Stimulated activated CD4-positive, alpha-beta T cell treated with anti-CD3 and anti-CD28 coated beads, Interleukin-4, amount 100 ng/mL, for 48 hours (primary cell): ENCODE data around the gene COPZ1.
"Not testable (repeated sequence)": the region's sequence is repeated elsewhere in the genome, so short reads cannot be mapped to it uniquely, and the experiment has no call there.

ENCODE experiments used
- DNase-seq, 2 donors: peaks; one replicate each; pipeline ENCODE4 v3.0.0-alpha.2; 2020; ENCODE audit warnings: low read depth in 2 of 2

COPZ1 gene

DNA sequence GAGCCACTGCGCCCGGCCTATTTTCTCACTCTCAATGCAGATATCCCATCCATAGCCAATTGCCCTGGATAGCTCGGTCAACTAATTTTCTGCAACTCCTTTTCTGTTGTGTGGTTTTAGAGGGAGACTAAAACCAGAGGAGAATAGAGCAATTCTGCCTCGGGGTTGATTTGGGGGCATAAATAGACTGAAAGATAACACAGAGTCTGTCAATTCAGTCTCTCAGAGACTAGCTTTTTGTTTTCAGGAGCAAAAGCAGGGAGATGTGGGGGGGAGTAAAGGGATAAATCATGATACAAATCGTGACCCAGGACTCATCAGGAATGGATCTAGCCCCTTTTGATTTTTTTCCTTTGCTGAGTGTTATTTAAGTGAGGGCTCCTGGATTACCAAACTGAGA is 6.5 kb downstream of the COPZ1 start:
- no peak for DNase-seq

DNA sequence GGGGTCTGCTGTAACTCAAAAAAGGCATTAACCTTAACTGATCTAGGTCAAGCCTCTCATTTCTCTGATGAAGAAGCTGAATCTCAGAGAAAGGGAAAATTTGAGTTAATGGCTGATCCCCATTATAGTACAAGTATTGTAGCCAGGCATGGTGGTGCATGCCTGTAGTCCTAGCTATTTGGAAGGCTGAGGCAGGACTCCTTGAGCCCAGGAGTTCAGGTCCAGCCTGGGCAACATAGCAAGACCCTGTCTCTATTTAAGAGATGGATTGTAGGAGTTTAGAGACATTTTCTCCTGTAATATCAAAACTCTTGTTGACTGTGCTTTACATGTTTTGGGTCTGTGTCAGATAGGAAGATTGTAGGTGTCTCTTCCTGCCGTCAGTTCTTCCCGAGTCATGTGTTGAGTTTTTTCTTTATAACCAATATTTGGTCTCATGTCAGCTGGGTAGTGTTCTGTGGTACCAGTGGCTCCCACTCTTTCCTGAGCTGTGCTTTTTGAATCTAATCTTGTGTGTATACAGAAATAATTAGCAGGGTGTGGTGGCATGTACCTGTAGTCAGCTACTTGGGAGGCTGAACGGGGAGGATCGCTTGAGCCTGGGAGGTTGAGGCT is 8.6 kb downstream of the COPZ1 start:
- no peak for DNase-seq

- no peak for DNase-seq
Measured at GRCh38 chr12:54337280-54337842, 12.4 kb downstream of the COPZ1 start.

DNA sequence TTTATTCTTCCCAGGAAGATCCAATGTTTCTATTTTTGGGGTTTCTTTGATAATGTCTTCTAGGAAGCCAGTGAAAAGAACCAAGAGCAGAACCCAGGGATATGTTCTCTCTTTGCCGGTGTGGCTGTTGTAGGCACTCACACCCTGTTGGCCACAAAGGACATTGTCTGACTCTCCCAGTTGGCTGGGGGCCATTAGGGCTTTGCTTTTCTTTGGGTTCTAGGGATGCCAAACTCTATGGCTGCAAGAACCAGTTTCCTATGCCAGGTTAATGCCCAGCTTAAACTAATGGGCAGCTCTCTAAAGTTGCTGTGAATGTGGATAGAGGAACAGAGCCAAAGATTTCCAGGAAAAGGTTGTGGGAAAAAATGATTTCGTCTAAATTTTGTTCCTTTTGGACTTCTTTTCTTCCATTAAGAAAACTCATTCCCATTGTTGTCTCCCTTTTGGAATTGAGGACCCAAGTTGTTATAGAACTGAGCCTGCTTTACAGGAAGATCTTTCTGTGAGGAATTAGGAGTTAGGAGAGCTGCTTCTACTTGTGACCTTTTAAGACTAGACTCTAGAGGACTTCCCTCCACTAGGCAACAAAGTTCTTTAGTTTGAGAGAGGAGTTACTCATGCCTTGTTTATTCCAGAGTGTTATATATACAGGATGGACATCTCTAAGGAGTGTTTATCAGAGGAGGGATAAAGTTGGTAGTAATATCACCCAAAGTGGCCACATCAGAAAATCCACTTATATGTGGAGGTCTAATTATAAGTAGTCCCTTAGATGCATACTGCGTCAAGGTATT is 13.1 kb downstream of the COPZ1 start:
- no peak for DNase-seq

DNA sequence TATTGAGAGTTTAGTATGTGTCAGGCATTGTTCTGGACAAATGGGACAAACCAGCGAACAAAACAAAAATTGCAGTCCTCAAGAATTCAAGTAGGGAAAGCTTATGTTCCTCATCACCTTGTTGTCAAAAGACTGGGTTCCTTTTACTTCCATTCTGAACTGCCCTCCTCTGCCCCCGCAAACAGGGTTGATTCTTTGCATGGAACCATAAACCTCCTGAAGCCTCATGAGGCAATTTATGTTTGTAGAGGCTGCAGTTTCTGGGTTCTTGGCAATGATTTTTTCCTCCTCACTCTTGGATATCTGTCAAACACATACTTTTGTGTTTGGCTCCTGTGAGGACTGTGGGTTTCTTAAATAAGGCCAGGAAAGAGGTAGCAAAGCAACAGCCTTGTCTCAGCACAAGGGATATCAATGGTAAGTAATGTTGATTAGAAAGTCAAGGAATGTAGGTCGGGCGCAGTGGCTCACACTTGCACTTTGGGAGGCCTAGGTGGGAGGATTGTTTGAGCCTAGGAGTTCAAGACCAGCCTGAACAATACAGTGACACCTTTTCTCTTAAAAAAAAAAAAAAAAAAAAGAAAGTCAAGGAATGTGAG is 13.9 kb downstream of the COPZ1 start:
- no peak for DNase-seq

- DNase-seq = no peak
Measured at GRCh38 chr12:54340846-54341245, 15.9 kb downstream of the COPZ1 start.

GRCh38 chr12:54341378-54342300 is 16.7 kb downstream of the COPZ1 start:
- DNase-seq = no peak

GRCh38 chr12:54349036-54349435 is 24.1 kb downstream of the COPZ1 start:
- no peak for DNase-seq

- DNase-seq = no peak
Measured at GRCh38 chr12:54349679-54350078, 24.7 kb downstream of the COPZ1 start.

DNA sequence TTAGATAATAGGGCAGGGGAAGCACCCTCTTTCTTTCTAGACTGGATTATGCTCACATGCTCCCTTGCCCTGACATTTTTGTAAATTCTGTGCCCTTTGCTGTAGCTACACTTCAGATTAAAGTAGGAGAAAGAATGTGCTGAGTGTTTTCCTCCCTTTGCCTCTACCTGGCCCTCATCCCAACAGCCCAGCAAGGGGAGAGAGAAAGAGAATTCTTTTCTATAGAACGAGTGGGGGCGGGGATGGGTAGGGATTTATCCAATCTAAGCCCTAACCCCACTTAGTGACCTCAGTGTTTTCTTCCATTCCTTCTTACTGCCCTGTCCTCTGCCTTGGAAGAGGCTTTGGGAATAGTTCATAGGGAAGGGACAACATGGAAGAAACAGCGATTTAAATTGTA is 25.8 kb downstream of the COPZ1 start:
- no peak for DNase-seq

DNA sequence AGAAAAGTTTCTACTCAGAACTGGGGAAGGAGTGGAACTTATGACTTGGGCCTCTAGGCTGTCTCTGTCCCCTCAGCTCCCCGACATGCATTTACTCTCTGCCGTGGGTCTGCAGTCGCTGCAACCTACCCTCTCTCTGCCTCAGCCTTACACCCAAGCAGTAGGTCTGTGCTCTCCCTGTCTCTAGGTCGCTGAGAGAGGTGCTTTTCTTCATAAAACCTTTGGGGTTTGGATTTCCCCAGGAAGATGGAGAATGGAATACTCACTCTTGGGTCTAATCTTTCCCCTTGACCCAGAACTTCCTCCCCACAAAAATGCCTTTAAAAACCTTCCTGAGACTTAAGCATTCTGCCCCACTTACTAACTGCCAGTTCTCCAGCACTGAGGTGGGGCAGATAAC is 26.4 kb downstream of the COPZ1 start:
- no peak for DNase-seq

DNA sequence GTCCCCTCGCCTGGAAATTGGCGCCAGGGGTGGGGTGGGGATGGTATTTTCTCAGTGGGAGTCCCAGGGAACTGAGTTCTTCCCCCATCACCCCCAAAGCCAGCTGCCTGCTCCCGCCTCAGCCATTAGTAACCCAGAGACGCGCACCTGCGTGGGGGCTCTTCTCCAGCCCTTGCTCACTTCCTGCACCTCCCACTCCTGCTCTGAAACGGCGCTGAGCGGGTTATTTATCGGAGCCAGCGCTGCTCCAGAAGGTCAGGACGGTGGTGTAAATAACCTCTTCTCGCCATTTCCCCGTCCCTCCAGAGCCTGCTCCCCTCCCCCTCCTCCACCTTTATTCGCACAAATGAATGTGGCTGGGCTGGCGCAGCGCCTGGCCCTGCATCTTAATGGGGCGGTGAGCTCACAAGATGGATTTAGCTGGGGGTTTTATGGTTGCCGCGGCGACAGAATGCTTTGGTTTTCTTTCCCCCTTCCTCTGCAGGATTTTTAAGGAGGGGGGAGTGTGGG is 27.1 kb downstream of the COPZ1 start:
- no peak for DNase-seq

DNA sequence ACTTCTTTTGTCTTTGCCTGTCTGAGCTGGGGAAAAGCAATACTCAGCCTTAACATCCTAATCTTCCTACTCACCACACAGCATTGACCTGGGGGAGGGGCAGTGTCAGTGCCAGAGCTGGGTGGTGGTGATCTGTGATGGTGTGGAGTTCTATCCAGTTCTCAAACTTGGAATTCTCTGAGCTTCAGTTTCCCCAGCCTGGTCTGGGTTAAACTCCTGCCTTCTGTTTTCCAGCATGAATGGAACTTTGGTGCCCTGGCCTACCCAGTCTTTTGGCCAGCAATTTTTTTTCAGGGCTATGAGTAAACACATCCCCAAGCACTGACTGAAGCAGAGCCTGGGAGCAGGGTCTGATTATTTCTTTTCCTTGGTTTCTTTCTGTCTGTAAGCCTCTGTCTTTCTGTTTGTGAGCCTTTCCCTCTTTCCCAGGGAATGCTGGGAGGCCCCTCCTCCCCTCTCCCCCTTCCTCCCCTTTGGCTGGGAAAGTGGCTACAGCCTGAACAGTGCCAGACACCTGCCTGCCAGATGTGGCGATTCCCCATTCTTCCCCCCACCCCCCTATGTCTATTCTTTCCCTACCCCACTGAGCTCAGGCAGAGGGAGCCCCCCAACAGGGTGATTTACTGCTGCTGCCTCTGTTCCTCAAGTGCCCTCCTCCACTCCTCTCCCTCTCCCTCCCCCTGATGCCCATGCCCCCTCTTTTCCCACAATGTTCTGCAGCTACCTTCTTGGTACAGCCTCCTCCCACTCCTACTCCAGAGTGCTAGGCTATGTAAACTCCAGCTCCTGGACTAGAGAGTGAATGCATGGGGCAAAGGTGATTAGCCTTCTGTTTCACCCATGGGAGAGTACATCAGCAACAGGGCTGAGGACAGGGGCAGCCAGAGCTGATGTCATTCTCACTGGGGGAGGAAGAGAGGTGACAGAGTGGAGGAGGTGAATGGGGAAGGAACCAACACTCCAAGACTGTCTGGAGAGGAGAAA is 28.3 kb downstream of the COPZ1 start:
- DNase-seq = no peak

- not testable (repeated sequence) for DNase-seq
Measured at GRCh38 chr12:54354271-54354670, 29.3 kb downstream of the COPZ1 start.

GRCh38 chr12:54355104-54355815 is 30.3 kb downstream of the COPZ1 start:
- DNase-seq = no peak

GRCh38 chr12:54356228-54356627 is 31.3 kb downstream of the COPZ1 start:
- DNase-seq = no peak

- DNase-seq = no peak
Measured at GRCh38 chr12:54356951-54357356, 32.0 kb downstream of the COPZ1 start.

DNA sequence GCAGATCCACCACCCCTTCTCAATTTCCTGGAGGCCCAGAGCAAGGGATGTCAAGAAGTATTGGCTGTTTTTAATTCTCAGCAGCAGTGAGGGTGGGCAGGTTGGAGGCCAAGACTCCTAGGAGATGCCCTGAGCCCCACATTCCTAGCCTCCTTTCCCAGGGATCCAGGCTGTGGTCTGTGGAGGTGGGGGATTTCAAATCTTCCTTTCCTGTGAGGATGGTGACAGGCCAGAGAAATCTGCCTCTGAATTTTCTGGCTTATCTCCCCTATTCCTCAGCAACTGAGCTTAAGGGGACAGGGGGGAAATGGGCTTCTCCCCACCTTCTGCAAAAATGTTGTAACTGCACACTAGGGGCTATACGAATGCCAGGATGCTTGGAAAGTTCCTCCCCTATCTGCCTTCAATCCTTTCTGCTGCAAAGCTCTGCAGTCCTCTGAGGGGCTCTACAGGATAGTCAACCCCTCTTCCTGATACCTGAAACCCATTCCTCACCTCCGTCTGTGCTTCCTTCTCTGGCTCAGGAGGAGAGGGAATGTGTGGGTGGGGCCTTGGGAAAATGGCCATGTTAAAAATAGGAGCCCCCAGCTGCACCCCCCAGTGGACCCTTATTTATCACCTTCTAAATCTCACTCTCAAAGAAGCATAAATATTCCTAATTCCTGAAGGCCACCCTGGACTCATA is 32.7 kb downstream of the COPZ1 start:
- no peak for DNase-seq
